Activated T-helper 1 cell treated with Interleukin-2 at 50 U/mL for 16 hours (primary cell): ENCODE results near the gene HECTD4.

Source experiments
- DNase-seq: peaks from one replicate; pipeline ENCODE4 v3.0.0-alpha.2; 2020; ENCODE audit warnings: low read depth

Gene HECTD4

GRCh38 chr12:112158461-112159145 is 223.6 kb downstream of the HECTD4 start:
- peak; percentile 8 for DNase-seq

DNA sequence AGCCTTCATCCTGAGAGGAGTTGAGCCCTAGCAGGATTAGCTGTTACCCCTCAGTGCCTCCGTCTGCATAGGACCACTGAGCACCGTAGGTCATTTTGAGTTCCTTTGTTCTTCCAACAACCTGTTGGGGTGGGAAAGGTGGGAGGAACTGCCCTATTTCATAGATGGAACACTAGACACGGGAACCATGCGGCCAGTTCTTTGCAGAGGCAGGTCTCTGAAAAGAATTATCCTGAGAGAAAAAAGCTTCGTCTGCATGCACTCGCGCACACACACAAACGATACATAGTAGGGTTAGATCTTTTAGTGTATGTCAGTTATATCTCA is 228.4 kb downstream of the HECTD4 start:
- DNase-seq: no peak

- no peak for DNase-seq
These were observed 228.9 kb downstream of the HECTD4 start for GRCh38 chr12:112153181-112153892.

- DNase-seq: no peak
These were observed 230.3 kb downstream of the HECTD4 start for GRCh38 chr12:112151766-112152541.

DNA sequence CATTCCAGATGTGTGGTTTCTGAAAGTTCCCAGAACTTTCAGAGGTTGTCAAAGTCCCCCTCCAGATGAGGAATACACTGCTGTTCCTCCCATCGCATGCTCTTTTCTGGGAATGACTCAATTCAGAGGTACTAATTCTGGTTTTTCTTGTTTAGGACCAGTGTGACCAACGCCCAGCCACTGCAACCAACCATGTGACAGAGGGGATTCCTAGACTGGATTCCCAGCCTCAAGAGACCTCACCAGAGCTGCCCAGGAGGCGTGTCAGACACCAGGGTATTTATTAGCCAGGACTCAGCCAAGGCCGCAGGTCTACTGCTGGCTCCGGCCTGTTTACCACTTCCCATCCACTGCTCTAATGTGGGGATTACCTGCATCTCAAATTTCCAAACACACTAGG is 232.6 kb downstream of the HECTD4 start:
- DNase-seq: no peak

DNA sequence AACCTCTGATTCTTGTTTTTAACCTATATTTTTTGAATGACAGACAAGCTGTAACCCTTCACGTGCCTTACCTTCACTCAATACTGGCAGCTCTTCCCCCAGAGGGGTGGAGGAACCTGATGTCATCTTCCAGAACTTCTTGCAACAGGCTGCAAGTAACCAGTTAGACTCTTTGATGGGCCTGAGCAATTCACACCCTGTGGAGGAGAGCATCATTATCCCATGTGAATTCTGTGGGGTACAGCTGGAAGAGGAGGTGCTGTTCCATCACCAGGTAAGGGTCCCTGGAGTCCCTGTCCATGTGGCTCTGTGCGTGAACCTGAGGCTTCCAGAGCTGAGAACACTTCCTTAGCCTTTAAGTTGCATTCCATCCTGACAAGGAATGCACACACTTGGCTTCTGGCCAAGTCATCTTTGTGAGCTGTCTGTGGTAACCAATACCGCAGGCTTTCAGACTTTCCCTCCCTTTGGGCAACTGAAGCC is 234.2 kb downstream of the HECTD4 start:
- DNase-seq: no peak

GRCh38 chr12:112146123-112146522 is 236.1 kb downstream of the HECTD4 start:
- no peak for DNase-seq

DNA sequence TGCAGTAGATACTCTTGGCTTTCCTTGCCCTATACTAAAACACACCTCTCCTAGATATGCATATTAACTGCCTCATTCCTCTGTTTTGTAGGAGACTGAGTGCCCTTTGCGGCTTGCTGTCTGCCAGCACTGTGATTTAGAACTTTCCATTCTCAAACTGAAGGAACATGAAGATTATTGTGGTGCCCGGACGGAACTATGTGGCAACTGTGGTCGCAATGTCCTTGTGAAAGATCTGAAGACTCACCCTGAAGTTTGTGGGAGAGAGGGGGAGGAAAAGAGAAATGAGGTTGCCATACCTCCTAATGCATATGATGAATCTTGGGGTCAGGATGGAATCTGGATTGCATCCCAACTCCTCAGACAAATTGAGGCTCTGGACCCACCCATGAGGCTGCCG is 241.5 kb downstream of the HECTD4 start:
- no peak for DNase-seq

GRCh38 chr12:112134731-112135130 is 247.5 kb downstream of the HECTD4 start:
- DNase-seq: no peak

DNA sequence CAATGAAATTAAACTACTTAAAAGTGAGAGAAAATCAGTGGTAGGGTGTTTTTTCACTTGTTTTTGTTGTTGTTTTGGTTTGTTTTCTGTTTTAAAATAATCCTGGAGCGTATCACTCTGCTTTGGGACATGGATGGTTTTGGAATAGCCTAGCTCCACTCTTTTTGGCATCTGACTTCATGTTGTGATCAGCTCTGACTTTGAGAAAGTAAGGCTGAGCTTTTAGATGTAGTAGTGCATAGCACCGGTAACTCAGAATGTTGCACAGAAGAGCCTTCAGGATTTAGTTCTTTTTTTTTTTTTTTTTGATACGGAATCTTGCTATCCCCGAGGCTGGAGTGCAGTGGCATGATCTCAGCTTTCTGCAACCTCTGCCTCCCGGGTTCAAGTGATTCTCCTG is 248.8 kb downstream of the HECTD4 start:
- DNase-seq: no peak

DNA sequence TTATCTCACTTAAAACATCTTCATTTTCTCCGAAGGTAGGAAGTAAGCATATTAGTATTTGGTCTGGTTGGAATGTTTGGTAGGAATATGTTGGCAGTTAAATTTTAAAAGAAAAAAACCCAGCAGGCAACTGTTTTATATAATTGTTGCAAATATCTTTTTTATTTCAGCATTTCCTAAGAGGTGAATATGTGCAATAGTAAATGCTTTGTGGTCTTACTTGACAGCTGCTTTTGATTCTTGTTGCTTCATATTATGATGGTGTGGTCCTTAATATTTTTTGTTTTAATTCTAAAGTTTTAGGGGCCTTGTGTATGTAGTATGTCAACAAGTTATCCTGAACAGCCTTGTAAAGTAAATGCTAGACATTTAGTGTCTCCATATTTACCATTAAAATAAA is 250.5 kb downstream of the HECTD4 start:
- no peak for DNase-seq

- DNase-seq: no peak
These were observed 251.7 kb downstream of the HECTD4 start for GRCh38 chr12:112130441-112130998.

- DNase-seq: no peak
These were observed 255.3 kb downstream of the HECTD4 start for GRCh38 chr12:112126911-112127310.

GRCh38 chr12:112126000-112126438 is 256.2 kb downstream of the HECTD4 start:
- no peak for DNase-seq

- DNase-seq: peak; percentile 98
These were observed 256.8 kb downstream of the HECTD4 start, which contains the start of gene TRAFD1 for GRCh38 chr12:112125250-112125999. Gene TRAFD1, plus strand, starts transcription at chr12:112125560. Its CDS starts 4,963 bp downstream, at chr12:112130523.

- DNase-seq: no peak
These were observed 257.3 kb downstream of the HECTD4 start for GRCh38 chr12:112124918-112125249.

DNA sequence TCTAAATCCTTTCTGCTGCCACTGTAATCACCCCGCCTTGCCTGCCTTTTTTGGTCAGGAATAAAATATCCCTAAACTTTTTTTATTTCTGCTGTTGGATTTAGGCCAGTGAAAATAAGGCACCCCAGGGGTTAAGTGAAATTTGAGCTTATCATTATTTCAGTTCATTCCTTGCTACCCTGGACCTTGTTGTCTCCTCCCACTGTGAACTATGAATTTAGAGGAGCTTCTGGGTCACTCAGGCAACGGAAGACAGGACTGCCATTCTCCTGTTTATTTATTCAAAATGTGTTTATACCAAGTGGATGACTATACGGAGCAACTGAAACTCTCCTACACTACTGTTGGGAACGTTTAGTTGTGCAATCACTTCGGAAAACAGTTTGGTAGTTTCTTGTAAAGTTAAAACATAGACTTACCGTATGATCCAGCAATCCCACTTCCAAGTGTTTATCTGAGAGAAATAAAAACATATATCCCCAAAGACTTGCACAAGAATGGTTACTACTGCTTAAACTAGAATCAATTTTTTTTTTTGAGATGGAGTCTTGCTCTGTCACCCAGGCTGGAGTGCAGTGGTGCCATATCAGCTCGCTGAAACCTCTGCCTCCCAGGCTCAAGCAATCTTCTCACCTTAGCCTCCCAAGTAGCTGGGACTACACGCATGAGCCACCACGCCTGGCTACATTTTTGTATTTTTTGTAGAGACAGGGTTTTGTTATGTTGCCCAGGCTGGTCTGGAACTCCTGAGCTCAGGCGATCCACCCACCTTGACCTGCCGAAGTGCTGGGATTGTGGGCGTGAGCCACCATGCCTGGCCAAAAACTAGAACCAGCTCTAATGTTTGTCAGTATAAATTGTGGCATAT is 259.2 kb downstream of the HECTD4 start:
- no peak for DNase-seq

DNA sequence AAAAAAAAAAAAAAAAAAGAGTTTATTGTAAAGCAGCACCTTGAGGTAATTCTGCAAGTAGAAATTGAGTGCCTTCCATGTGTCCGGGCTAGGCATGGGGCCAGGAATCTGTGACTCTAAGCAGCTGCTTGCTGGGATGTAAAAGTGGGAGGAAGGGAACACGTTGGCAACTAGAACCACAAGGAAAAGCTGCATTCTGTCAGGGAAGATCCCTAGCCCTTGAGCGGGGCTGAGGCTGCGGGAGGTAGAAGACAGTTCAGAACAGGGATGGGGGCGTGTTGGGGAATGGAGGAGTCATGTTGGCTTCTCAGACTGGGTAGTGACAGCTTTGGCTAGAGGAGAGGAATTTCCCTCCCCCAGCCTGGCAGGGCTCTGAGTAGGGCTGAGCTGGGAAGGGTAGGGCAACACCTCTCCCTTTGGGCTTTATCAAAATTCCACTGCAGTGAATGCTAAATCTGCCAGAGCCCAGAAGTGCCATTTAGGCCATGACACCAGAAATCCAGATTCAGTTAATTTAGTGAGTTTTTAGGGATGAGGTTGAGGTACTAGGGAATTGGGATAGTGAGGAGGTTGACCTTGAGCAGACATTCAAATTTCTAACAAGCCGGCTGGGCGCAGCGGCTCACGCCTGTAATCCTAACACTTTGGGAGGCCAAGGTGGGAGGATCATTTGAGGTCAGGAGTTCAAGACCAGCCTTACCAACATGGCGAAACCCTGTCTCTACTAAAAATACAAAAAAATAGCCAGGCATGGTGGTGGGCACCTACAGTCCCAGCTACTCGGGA is 260.3 kb downstream of the HECTD4 start:
- DNase-seq: no peak

GRCh38 chr12:112117685-112118084 is 264.5 kb downstream of the HECTD4 start:
- no peak for DNase-seq
